Activated CD8-positive, alpha-beta memory T cell treated with anti-CD3 and anti-CD28 coated beads, Interleukin-2, amount 10 ng/mL, durations not matched to agents 7 days and 5 days (primary cell): ENCODE results near the gene MAP3K3. TPM values are rescaled to one million over a fixed set of nuclear protein-coding genes. Genes with fewer than 3 reads are reported as not detected.

Source experiments
- total RNA-seq, 2 experiments: library from RNA; stranded (reverse); gene quantifications; one replicate each; pipeline ENCODE4 v1.2.3, GENCODE V29; 2021

Gene MAP3K3
- total RNA-seq, 2 experiments from 2014 or later, result 29.0 to 36.5 TPM

Other genes with a start within 250 kb of the MAP3K3 start
- gene CYB561, start 176.1 kb upstream of the MAP3K3 start, total RNA-seq, result 10 to 100 TPM in 1 of 2 experiments, 1 to 10 TPM in 1; 2.2 to 13.6 TPM
- 1 to 10 TPM in 1 of 2 experiments, under 1 TPM in 1; 0.33 to 2.2 TPM for gene ACE, start 145.4 kb upstream of the MAP3K3 start, total RNA-seq
- gene KCNH6, start 99.1 kb upstream of the MAP3K3 start, total RNA-seq, result not detected
- 100 to 1,000 TPM; 129 to 139 TPM for gene DCAF7, start 71.9 kb upstream of the MAP3K3 start, total RNA-seq
- gene TACO1, start 21.5 kb upstream of the MAP3K3 start, total RNA-seq, result 10 to 100 TPM; 23.3 to 27.8 TPM
- gene LIMD2, start 77.7 kb downstream of the MAP3K3 start, total RNA-seq, result 100 to 1,000 TPM; 303 to 356 TPM
- 10 to 100 TPM; 59.9 to 76.8 TPM for gene STRADA, start 119.4 kb downstream of the MAP3K3 start, total RNA-seq
- 10 to 100 TPM; 55.7 to 71.1 TPM for gene CCDC47, start 151.2 kb downstream of the MAP3K3 start, total RNA-seq
- gene DDX42, start 151.8 kb downstream of the MAP3K3 start, total RNA-seq, result 100 to 1,000 TPM; 121 to 123 TPM
- gene PSMC5, start 205.0 kb downstream of the MAP3K3 start, total RNA-seq, result 100 to 1,000 TPM; 157 to 195 TPM
- 10 to 100 TPM; 58.9 to 71.7 TPM for gene FTSJ3, start 205.2 kb downstream of the MAP3K3 start, total RNA-seq
- gene SMARCD2, start 220.3 kb downstream of the MAP3K3 start, total RNA-seq, result 100 to 1,000 TPM; 137 to 151 TPM